HEK293T (cell line): ENCODE results near the gene ELP4.
"Not testable (repeated sequence)": the region's sequence is repeated elsewhere in the genome, so short reads cannot be mapped to it uniquely, and the experiment has no call there.

Source experiments
- CTCF ChIA-PET: fragments of 350-600 bp; formaldehyde crosslinking; extraction: SDS; loops from one replicate; lab custom pipeline; 2021; ENCODE audit warnings: antibody characterized with exemption, inconsistent platforms; lab: Yijun Ruan, JAX
- POLR2A ChIA-PET: fragments of 350-600 bp; formaldehyde crosslinking; extraction: SDS; loops from one replicate; lab custom pipeline; 2020; ENCODE audit warnings: antibody characterized with exemption, inconsistent platforms; lab: Yijun Ruan, JAX
- DNase-seq: peaks from one replicate; pipeline ENCODE4 v3.0.0; 2012; ENCODE audit warnings: mixed read lengths; ENCODE audit errors: extremely low spot score
- ARNT ChIP-seq: fragments of 450-650 bp; IDR thresholded peaks from 2 replicates; pipeline ENCODE4 v1.6.1; 2017; ENCODE audit warnings: mild to moderate bottlenecking
- BHLHE40 ChIP-seq: fragments of 450-650 bp; IDR thresholded peaks from 2 replicates; pipeline ENCODE4 v1.6.1; 2016; ENCODE audit warnings: mild to moderate bottlenecking, moderate library complexity, borderline replicate concordance
- CTBP1 ChIP-seq: fragments of 450-650 bp; IDR thresholded peaks from 2 replicates; pipeline ENCODE4 v1.6.1; 2016; ENCODE audit warnings: borderline replicate concordance
- ELF4 ChIP-seq: fragments of 450-650 bp; IDR thresholded peaks from 2 replicates; pipeline ENCODE4 v1.6.1; 2017; ENCODE audit warnings: antibody characterized with exemption
- FOXA1 ChIP-seq: fragments of 450-650 bp; IDR thresholded peaks from 2 replicates; pipeline ENCODE4 v1.6.1; 2016; ENCODE audit warnings: mild to moderate bottlenecking
- FOXK2 ChIP-seq: fragments of 450-650 bp; IDR thresholded peaks from 2 replicates; pipeline ENCODE4 v1.6.1; 2016; ENCODE audit warnings: mild to moderate bottlenecking
- FOXM1 ChIP-seq: fragments of 450-650 bp; IDR thresholded peaks from 2 replicates; pipeline ENCODE4 v1.6.1; 2017; ENCODE audit warnings: mild to moderate bottlenecking, borderline replicate concordance
- HDGF ChIP-seq: fragments of 450-650 bp; IDR thresholded peaks from 2 replicates; pipeline ENCODE4 v1.6.1; 2017; ENCODE audit warnings: antibody characterized with exemption, borderline replicate concordance
- L3MBTL2 ChIP-seq: fragments of 450-650 bp; conservative IDR thresholded peaks from 2 replicates; pipeline ENCODE4 v1.6.1; 2016; ENCODE audit warnings: mild to moderate bottlenecking
- LEF1 ChIP-seq: fragments of 450-650 bp; IDR thresholded peaks from 2 replicates; pipeline ENCODE4 v1.6.1; 2017; ENCODE audit warnings: mild to moderate bottlenecking, borderline replicate concordance
- NFRKB ChIP-seq: fragments of 450-650 bp; IDR thresholded peaks from 2 replicates; pipeline ENCODE4 v1.6.1; 2016; ENCODE audit warnings: mild to moderate bottlenecking, moderate library complexity
- SP1 ChIP-seq: fragments of 450-650 bp; IDR thresholded peaks from 2 replicates; pipeline ENCODE4 v1.6.1; 2017
- SUZ12 ChIP-seq: fragments of 450-650 bp; IDR thresholded peaks from 2 replicates; pipeline ENCODE4 v1.6.1; 2016; ENCODE audit warnings: mild to moderate bottlenecking
- TARDBP ChIP-seq: fragments of 450-650 bp; IDR thresholded peaks from 2 replicates; pipeline ENCODE4 v1.6.1; 2016
- ZNF384 ChIP-seq: fragments of 450-650 bp; IDR thresholded peaks from 2 replicates; pipeline ENCODE4 v1.6.1; 2016
- TF ChIP-seq, protein P1 (sequence below): fragments of 450-650 bp; IDR thresholded peaks from 2 replicates; pipeline ENCODE4 v1.6.1; 2016

ELP4 gene

DNA sequence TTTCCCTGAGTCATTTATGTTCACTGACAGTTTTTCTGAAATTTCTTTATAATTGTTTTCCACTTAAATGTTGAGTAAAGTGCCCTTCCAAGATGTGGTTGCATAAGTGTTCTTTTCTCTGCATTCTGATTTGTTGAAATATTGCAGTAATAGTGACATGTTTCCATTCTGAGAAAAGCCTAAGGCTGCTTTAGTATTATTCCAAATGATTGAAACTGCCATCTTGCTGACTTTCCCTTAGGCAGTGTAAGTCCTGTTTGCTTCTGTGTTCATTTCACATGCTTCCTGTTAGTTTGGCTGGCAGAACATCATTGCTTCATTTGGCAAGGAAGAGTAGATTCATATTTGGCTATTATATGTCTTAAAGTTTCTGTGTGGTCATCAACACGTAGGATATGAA lies 146.5 kb downstream of the ELP4 start:
- CTCF ChIA-PET: no interaction called here
- TF ChIP-seq ARNT: no peak
- no peak for TF ChIP-seq L3MBTL2
- no peak for TF ChIP-seq CTBP1
- no peak for TF ChIP-seq HDGF
- TF ChIP-seq ZNF384: no peak
- TF ChIP-seq FOXK2: no peak
- TF ChIP-seq TARDBP: no peak
- no peak for TF ChIP-seq BHLHE40
- no peak for TF ChIP-seq LEF1
- no peak for TF ChIP-seq FOXM1
- TF ChIP-seq, protein P1, sequence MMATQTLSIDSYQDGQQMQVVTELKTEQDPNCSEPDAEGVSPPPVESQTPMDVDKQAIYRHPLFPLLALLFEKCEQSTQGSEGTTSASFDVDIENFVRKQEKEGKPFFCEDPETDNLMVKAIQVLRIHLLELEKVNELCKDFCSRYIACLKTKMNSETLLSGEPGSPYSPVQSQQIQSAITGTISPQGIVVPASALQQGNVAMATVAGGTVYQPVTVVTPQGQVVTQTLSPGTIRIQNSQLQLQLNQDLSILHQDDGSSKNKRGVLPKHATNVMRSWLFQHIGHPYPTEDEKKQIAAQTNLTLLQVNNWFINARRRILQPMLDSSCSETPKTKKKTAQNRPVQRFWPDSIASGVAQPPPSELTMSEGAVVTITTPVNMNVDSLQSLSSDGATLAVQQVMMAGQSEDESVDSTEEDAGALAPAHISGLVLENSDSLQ: no peak
- TF ChIP-seq SUZ12: no peak
- no peak for DNase-seq
- POLR2A ChIA-PET: no interaction called here

DNA sequence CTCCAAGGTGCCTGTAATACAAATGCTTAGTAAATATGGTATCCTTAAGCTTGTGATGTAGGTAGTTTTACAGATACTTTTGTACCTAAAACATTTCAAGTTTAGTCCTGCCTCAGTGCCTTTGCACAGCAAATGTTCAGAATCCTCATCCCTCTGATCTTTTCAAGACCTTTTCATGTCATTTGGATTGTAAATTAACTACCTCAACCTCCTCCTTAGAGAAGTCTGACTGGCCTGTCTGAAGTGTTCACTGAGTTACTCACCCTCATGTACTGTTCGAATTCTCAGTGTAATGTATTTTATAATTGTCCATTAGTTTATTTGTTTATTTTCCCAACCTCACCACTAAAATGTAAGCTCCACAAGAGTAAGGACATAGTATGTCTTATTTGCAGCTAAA lies 147.5 kb downstream of the ELP4 start:
- ChIA-PET CTCF (interaction anchor here (0.6 kb wide), 1 partner anchor 385 kb away, joined by 4 read pairs; no protein-coding TSS in a partner anchor), POLR2A (no interaction called here)
- TF ChIP-seq FOXA1 (no peak), BHLHE40 (no peak), SP1 (no peak), CTBP1 (no peak)
- DNase-seq: no peak

DNA sequence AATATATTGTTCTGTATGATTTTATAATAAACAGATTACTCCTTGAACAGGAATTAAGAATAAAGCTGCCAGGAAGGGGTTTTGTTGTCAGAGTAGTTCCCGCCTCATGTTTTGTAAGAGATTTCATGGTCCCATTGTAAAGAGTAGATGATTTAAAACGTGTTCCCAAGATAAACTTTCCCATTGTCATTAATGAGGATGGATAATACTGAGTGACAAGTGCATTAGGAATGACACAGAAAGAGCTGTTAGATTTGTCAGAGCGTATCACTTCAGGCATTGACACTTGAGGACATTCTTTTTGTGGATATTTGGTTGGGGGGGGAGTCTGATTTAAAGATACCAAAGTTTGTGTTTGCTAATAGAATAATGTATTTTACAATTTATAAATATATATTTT lies 154.6 kb downstream of the ELP4 start:
- CTCF ChIA-PET: no interaction called here
- POLR2A ChIA-PET: no interaction called here
- TF ChIP-seq FOXM1 (no peak), SP1 (no peak), CTBP1 (no peak), ARNT (no peak), FOXA1 (no peak), HDGF (no peak), SUZ12 (no peak), L3MBTL2 (no peak), TARDBP (no peak), FOXK2 (no peak), ELF4 (no peak), NFRKB (no peak), BHLHE40 (no peak), ZNF384 (no peak)
- TF ChIP-seq, protein P1: no peak
- no peak for DNase-seq

DNA sequence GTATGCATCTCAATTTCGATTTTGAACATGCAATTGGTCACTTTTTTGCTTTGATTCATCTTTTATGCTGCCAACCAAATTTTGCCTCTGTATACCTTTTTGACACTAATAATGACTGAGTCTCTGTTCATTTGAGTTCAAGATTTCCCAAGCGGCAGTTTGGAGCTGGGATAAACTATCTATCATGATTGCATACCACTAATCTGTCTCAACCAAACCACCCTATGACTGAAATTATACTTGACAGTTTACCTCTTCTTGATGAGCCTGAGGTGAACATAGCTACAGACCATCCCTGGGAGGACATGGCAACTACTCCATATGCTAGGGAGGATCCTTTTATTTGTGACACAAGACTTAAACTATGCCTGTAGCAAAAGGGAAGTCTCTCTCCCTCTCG lies 155.4 kb downstream of the ELP4 start:
- CTCF ChIA-PET: no interaction called here
- POLR2A ChIA-PET: no interaction called here
- TF ChIP-seq FOXM1: no peak
- TF ChIP-seq ARNT: no peak
- no peak for TF ChIP-seq HDGF
- TF ChIP-seq, protein P1: no peak
- no peak for TF ChIP-seq SUZ12
- no peak for TF ChIP-seq BHLHE40
- TF ChIP-seq ZNF384: no peak
- no peak for TF ChIP-seq SP1
- TF ChIP-seq ELF4: no peak
- TF ChIP-seq TARDBP: no peak
- TF ChIP-seq FOXK2: no peak
- TF ChIP-seq LEF1: no peak
- no peak for TF ChIP-seq FOXA1
- no peak for TF ChIP-seq NFRKB
- TF ChIP-seq CTBP1: no peak
- TF ChIP-seq L3MBTL2: no peak
- DNase-seq: no peak

DNA sequence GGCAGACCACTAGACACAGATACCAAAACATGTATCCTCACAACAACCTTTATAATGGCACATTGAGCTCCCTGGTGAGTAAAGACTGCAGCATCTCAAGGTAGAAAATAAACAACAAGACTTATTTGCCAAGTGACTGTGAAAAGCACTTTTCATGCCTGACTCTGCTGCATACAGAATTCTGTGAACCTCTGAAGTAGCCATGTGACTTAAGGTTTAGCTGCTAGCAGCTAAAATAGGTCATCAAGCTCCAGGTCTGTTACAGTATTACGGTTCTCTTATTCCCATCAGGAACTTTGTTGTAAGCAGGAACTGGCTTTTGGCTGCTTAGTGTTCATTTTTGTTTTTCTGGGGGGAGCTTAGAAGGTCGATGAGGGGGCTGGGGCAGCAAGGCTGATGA lies 162.1 kb downstream of the ELP4 start:
- ChIA-PET CTCF (no interaction called here), POLR2A (no interaction called here)
- DNase-seq: no peak
- TF ChIP-seq FOXM1 (no peak), CTBP1 (no peak), ZNF384 (no peak), LEF1 (no peak), ELF4 (no peak), ARNT (no peak), SP1 (no peak), SUZ12 (no peak), NFRKB (no peak), FOXA1 (no peak), FOXK2 (no peak), TARDBP (no peak), BHLHE40 (no peak), L3MBTL2 (no peak)
- TF ChIP-seq, protein P1: no peak

DNA sequence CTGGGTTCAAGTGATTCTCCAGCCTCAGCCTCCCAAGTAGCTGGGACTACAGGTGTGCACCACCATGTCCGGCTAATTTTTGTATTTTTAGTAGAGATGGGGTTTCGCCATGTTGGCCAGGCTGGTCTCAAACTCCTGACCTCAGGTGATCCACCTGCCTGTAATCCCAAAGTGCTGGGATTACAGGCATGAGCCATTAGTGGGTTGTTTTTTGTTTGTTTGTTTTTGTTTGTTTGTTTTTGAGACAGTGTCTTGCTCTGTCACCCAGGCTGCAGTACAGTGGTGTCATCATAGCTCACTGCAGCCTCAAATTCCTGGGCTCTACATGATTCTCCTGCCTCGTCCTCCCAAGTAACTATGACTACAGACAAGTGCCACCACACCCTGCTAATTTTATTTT lies 163.5 kb downstream of the ELP4 start:
- CTCF ChIA-PET, POLR2A ChIA-PET: not testable (repeated sequence)

More for the DNA sequence above, 163.5 kb downstream of the ELP4 start:
- not testable (repeated sequence) for DNase-seq
